MCF 10A (cell line): ENCODE data around the gene AKAP3. TPM values are rescaled to one million over a fixed set of nuclear protein-coding genes. Genes with fewer than 3 reads are reported as not detected.

Experiments used
- BruUV-seq: library from RNA; stranded (reverse); fragments of 400-500 nt; replicated peaks from 2 replicates; lab custom pipeline; 2021; lab: Mats Ljungman, UMichigan
- CTCF ChIA-PET: fragments of 300-600 bp; sonication (Branson Sonifier 250); formaldehyde crosslinking; extraction: SDS; loops from one replicate; lab custom pipeline; 2021; ENCODE audit warnings: antibody characterized with exemption, inconsistent platforms; lab: Yijun Ruan, JAX
- POLR2A ChIA-PET: fragments of 300-600, 350-650 bp; sonication (Branson Sonifier 250); formaldehyde crosslinking; extraction: SDS; loops from one replicate; lab custom pipeline; 2020; ENCODE audit warnings: antibody characterized with exemption, inconsistent platforms; lab: Yijun Ruan, JAX
- DNase-seq: peaks from one replicate; pipeline ENCODE4 v3.0.0-alpha.2; 2018; ENCODE audit not compliant: unreplicated experiment
- H3K27ac Mint-ChIP-seq: one replicate; pipeline ENCODE4 v1.8.0; 2022; ENCODE audit warnings: mild to moderate bottlenecking, low read depth, mixed read lengths; ENCODE audit not compliant: unreplicated experiment
- H3K27me3 Mint-ChIP-seq: one replicate; pipeline ENCODE4 v1.8.0; 2022; ENCODE audit warnings: mixed read lengths; ENCODE audit not compliant: insufficient read depth, unreplicated experiment
- H3K36me3 Mint-ChIP-seq: one replicate; pipeline ENCODE4 v1.8.0; 2022; ENCODE audit warnings: mild to moderate bottlenecking, moderate library complexity, mixed read lengths; ENCODE audit not compliant: insufficient read depth, unreplicated experiment
- H3K4me1 Mint-ChIP-seq: one replicate; pipeline ENCODE4 v1.8.0; 2022; ENCODE audit warnings: mixed read lengths; ENCODE audit not compliant: insufficient read depth, unreplicated experiment
- H3K4me3 Mint-ChIP-seq: one replicate; pipeline ENCODE4 v1.8.0; 2022; ENCODE audit warnings: mild to moderate bottlenecking, moderate library complexity, mixed read lengths; ENCODE audit not compliant: unreplicated experiment
- H3K9me3 Mint-ChIP-seq: one replicate; pipeline ENCODE4 v1.8.0; 2022; ENCODE audit warnings: mixed read lengths; ENCODE audit not compliant: unreplicated experiment
- intact Hi-C: fragments of 100-400 bp; cut with micrococcal nuclease; formaldehyde crosslinking; loops from 2 replicates; pipeline ENCODE4 v1.14.1; 2022
- total RNA-seq: library from RNA; stranded (reverse); gene quantifications from 2 replicates; pipeline ENCODE4 v1.2.3, GENCODE V29; 2022
- TF ChIP-seq, protein P1 (sequence below): fragments of 200-600 bp; IDR thresholded peaks from one replicate; pipeline ENCODE4 v1.8.0; 2022; ENCODE audit warnings: antibody characterized with exemption, mild to moderate bottlenecking; ENCODE audit not compliant: unreplicated experiment

AKAP3 gene
- total RNA-seq, 1 experiment from 2014 or later, result 0.54 TPM

GRCh38 chr12:4580281-4580688 lies 68.6 kb downstream of the AKAP3 start:
- CTCF ChIA-PET, result interaction anchor here (0.7 to 1.2 kb wide), 3 partner anchors 165 to 1376 kb away, joined by 3 to 4 read pairs (median 3); no protein-coding TSS in a partner anchor
- H3K9me3 Mint-ChIP-seq, result no peaks in the 10 kb centered on the region
- no peaks in the 10 kb centered on the region for H3K27me3 Mint-ChIP-seq
- no peak overlapping the region for H3K4me3 Mint-ChIP-seq
- POLR2A ChIA-PET, result no interaction called here
- no peaks in the 10 kb centered on the region for H3K4me1 Mint-ChIP-seq
- DNase-seq, result no peak
- TF ChIP-seq, protein P1, sequence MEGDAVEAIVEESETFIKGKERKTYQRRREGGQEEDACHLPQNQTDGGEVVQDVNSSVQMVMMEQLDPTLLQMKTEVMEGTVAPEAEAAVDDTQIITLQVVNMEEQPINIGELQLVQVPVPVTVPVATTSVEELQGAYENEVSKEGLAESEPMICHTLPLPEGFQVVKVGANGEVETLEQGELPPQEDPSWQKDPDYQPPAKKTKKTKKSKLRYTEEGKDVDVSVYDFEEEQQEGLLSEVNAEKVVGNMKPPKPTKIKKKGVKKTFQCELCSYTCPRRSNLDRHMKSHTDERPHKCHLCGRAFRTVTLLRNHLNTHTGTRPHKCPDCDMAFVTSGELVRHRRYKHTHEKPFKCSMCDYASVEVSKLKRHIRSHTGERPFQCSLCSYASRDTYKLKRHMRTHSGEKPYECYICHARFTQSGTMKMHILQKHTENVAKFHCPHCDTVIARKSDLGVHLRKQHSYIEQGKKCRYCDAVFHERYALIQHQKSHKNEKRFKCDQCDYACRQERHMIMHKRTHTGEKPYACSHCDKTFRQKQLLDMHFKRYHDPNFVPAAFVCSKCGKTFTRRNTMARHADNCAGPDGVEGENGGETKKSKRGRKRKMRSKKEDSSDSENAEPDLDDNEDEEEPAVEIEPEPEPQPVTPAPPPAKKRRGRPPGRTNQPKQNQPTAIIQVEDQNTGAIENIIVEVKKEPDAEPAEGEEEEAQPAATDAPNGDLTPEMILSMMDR, result no peak
- intact Hi-C loops, result no loop called here
- H3K36me3 Mint-ChIP-seq, result peaks cover 5% of the 10 kb centered on the region
- BruUV-seq, result no TSS peak
- no peak overlapping the region for H3K27ac Mint-ChIP-seq

GRCh38 chr12:4579305-4580102 lies 69.3 kb downstream of the AKAP3 start:
- H3K27ac Mint-ChIP-seq, result no peak overlapping the region
- TF ChIP-seq, protein P1, result no peak
- no peaks in the 10 kb centered on the region for H3K9me3 Mint-ChIP-seq
- H3K27me3 Mint-ChIP-seq, result no peaks in the 10 kb centered on the region
- ChIA-PET POLR2A (no interaction called here), CTCF (interaction anchor here (0.7 to 1.2 kb wide), 2 partner anchors 165 to 179 kb away, joined by 3 to 4 read pairs; no protein-coding TSS in a partner anchor)
- intact Hi-C loops, result loop anchor here (10.0 kb wide), 1 partner anchor 175 kb away; no protein-coding TSS in a partner anchor
- no peaks in the 10 kb centered on the region for H3K36me3 Mint-ChIP-seq
- H3K4me1 Mint-ChIP-seq, result no peaks in the 10 kb centered on the region
- H3K4me3 Mint-ChIP-seq, result no peak overlapping the region
- no TSS peak for BruUV-seq
- no peak for DNase-seq

GRCh38 chr12:4572680-4573079 lies 76.2 kb downstream of the AKAP3 start:
- intact Hi-C loops, result loop anchor here (10.0 kb wide), 1 partner anchor 182 kb away; no protein-coding TSS in a partner anchor
- Mint-ChIP-seq H3K27ac (no peak overlapping the region), H3K36me3 (no peaks in the 10 kb centered on the region), H3K4me1 (no peaks in the 10 kb centered on the region), H3K27me3 (no peaks in the 10 kb centered on the region), H3K9me3 (no peaks in the 10 kb centered on the region), H3K4me3 (no peak overlapping the region)
- ChIA-PET POLR2A (no interaction called here), CTCF (interaction anchor here (1.0 to 1.3 kb wide), 2 partner anchors 33 to 281 kb away, joined by 4 read pairs; no protein-coding TSS in a partner anchor)
- TF ChIP-seq, protein P1, result no peak
- no TSS peak for BruUV-seq
- DNase-seq, result no peak

GRCh38 chr12:4569261-4569660 lies 79.6 kb downstream of the AKAP3 start:
- no peaks in the 10 kb centered on the region for H3K9me3 Mint-ChIP-seq
- BruUV-seq, result no TSS peak
- ChIA-PET POLR2A (no interaction called here), CTCF (no interaction called here)
- no peak overlapping the region for H3K27ac Mint-ChIP-seq
- TF ChIP-seq, protein P1, result no peak
- H3K4me1 Mint-ChIP-seq, result no peaks in the 10 kb centered on the region
- H3K4me3 Mint-ChIP-seq, result no peak overlapping the region
- H3K36me3 Mint-ChIP-seq, result no peaks in the 10 kb centered on the region
- no peaks in the 10 kb centered on the region for H3K27me3 Mint-ChIP-seq
- DNase-seq, result no peak
- intact Hi-C loops, result no loop called here
